HG03342 (cell line): ENCODE data around the gene HTR4.
"Not testable (repeated sequence)": the region's sequence is repeated elsewhere in the genome, so short reads cannot be mapped to it uniquely, and the experiment has no call there.

Experiments used
- ATAC-seq: cut with Tn5 transposase; IDR thresholded peaks from one replicate; pipeline ENCODE4 v1.9.1; 2021; ENCODE audit warnings: mild to moderate bottlenecking, moderate library complexity; ENCODE audit not compliant: unreplicated experiment

HTR4 gene

GRCh38 chr5:148541054-148541835 is 113.1 kb downstream of the HTR4 start:
- peak; percentile 47 for ATAC-seq

GRCh38 chr5:148540647-148541046 is 113.7 kb downstream of the HTR4 start:
- ATAC-seq, result no peak

- ATAC-seq, result no peak
These were observed 114.5 kb downstream of the HTR4 start for GRCh38 chr5:148539851-148540250.

GRCh38 chr5:148535190-148535589 is 119.1 kb downstream of the HTR4 start:
- no peak for ATAC-seq

GRCh38 chr5:148532969-148533670 is 121.2 kb downstream of the HTR4 start:
- ATAC-seq, result no peak

- not testable (repeated sequence) for ATAC-seq
These were observed 124.9 kb downstream of the HTR4 start for GRCh38 chr5:148529450-148529849.

GRCh38 chr5:148524721-148525120 is 129.6 kb downstream of the HTR4 start:
- no peak for ATAC-seq

- ATAC-seq, result no peak
These were observed 131.2 kb downstream of the HTR4 start for GRCh38 chr5:148523139-148523538.

GRCh38 chr5:148515460-148515859 is 138.9 kb downstream of the HTR4 start:
- ATAC-seq, result no peak

- ATAC-seq, result no peak
These were observed 140.0 kb downstream of the HTR4 start for GRCh38 chr5:148514344-148514743.

- ATAC-seq, result no peak
These were observed 141.8 kb downstream of the HTR4 start for GRCh38 chr5:148512498-148512897.

- ATAC-seq, result peak; percentile 92
These were observed 142.4 kb downstream of the HTR4 start for GRCh38 chr5:148511810-148512347.

GRCh38 chr5:148509893-148510292 is 144.4 kb downstream of the HTR4 start:
- ATAC-seq, result no peak

- no peak for ATAC-seq
These were observed 146.7 kb downstream of the HTR4 start for GRCh38 chr5:148507648-148508047.

- no peak for ATAC-seq
These were observed 154.9 kb downstream of the HTR4 start for GRCh38 chr5:148499452-148499851.

- ATAC-seq, result no peak
These were observed 156.6 kb downstream of the HTR4 start for GRCh38 chr5:148497757-148498156.

- ATAC-seq, result no peak
These were observed 162.0 kb downstream of the HTR4 start for GRCh38 chr5:148492351-148492750.

GRCh38 chr5:148491793-148492184 is 162.5 kb downstream of the HTR4 start:
- no peak for ATAC-seq

GRCh38 chr5:148491015-148491792 is 163.1 kb downstream of the HTR4 start:
- ATAC-seq, result no peak

GRCh38 chr5:148488757-148489156 is 165.6 kb downstream of the HTR4 start:
- no peak for ATAC-seq

GRCh38 chr5:148486456-148486855 is 167.9 kb downstream of the HTR4 start:
- ATAC-seq, result no peak
